HepG2 (cell line): ENCODE results near the gene RGS19. TPM values are rescaled to one million over a fixed set of nuclear protein-coding genes. Genes with fewer than 3 reads are reported as not detected.

Experiments
- CSRNP1 ChIP-seq: sonication (generic); formaldehyde crosslinking; IDR thresholded peaks from 2 replicates; pipeline ENCODE4 v1.8.1; 2023; ENCODE audit warnings: mild to moderate bottlenecking, missing genetic modification reagents
- DR1 ChIP-seq: sonication (generic); formaldehyde crosslinking; IDR thresholded peaks from 2 replicates; pipeline ENCODE4 v1.8.0; 2021; ENCODE audit warnings: mild to moderate bottlenecking, missing genetic modification reagents, inconsistent platforms
- NBN ChIP-seq: fragments of 450-650 bp; conservative IDR thresholded peaks from 2 replicates; pipeline ENCODE4 v1.6.1; 2017
- PCBP1 ChIP-seq: fragments of 200-400 bp; formaldehyde crosslinking; IDR thresholded peaks from 2 replicates; pipeline ENCODE4 v1.6.1; 2017; ENCODE audit warnings: mild to moderate bottlenecking, low read depth, low read length, borderline replicate concordance
- RBFOX2 ChIP-seq: fragments of 200-400 bp; formaldehyde crosslinking; IDR thresholded peaks from 2 replicates; pipeline ENCODE4 v1.6.1; 2017; ENCODE audit warnings: low read depth, mild to moderate bottlenecking, low read length
- SMAD3 ChIP-seq: sonication (generic); formaldehyde crosslinking; IDR thresholded peaks from 2 replicates; pipeline ENCODE4 v1.4.0; 2020; ENCODE audit warnings: missing genetic modification reagents
- TSC22D2 ChIP-seq: sonication (generic); formaldehyde crosslinking; IDR thresholded peaks from 2 replicates; pipeline ENCODE4 v1.5.1; 2020; ENCODE audit warnings: missing genetic modification reagents, mild to moderate bottlenecking, borderline replicate concordance
- ZBTB33 ChIP-seq: sonication (generic); formaldehyde crosslinking; IDR thresholded peaks from 2 replicates; pipeline ENCODE4 v1.4.0; 2020; ENCODE audit warnings: missing genetic modification reagents
- ZFP37 ChIP-seq: sonication (generic); formaldehyde crosslinking; IDR thresholded peaks from 2 replicates; pipeline ENCODE4 v1.4.0; 2020; ENCODE audit warnings: missing genetic modification reagents, borderline replicate concordance
- ZFX ChIP-seq: sonication (generic); formaldehyde crosslinking; IDR thresholded peaks from 2 replicates; pipeline ENCODE4 v1.4.0; 2020; ENCODE audit warnings: mild to moderate bottlenecking, low read depth, missing genetic modification reagents, moderate library complexity
- ZNF318 ChIP-seq: sonication (generic); formaldehyde crosslinking; IDR thresholded peaks from 2 replicates; pipeline ENCODE4 v1.4.0; 2020; ENCODE audit warnings: mild to moderate bottlenecking, missing genetic modification reagents
- ZNF674 ChIP-seq: sonication (generic); formaldehyde crosslinking; IDR thresholded peaks from 2 replicates; pipeline ENCODE4 v1.5.0; 2020; ENCODE audit warnings: low read depth, mild to moderate bottlenecking, missing genetic modification reagents
- ZNF768 ChIP-seq: sonication (generic); formaldehyde crosslinking; IDR thresholded peaks from 2 replicates; pipeline ENCODE4 v1.4.0; 2020; ENCODE audit warnings: missing genetic modification reagents
- ZNF770 ChIP-seq: sonication (generic); formaldehyde crosslinking; IDR thresholded peaks from 2 replicates; pipeline ENCODE4 v1.5.0; 2020; ENCODE audit warnings: mild to moderate bottlenecking, missing genetic modification reagents
- ZNF83 ChIP-seq: sonication (generic); formaldehyde crosslinking; IDR thresholded peaks from 2 replicates; pipeline ENCODE4 v1.4.0; 2020; ENCODE audit warnings: missing genetic modification reagents, mild to moderate bottlenecking, borderline replicate concordance
- polyA plus RNA-seq, 8 experiments: library from polyadenylated mRNA; depleted of rRNA in 3 of 8; stranded (reverse) in 7 of 8; unstranded in 1 of 8; fragments of >200 nt; fragmentation: Illumina TruSeq in 4 of 8; extraction: Trizol in 4 of 8; gene quantifications; 2 replicates each; pipeline versions ENCODE4 v1.2.1 to v1.2.3, GENCODE V29; 2011 to 2016; ENCODE audit warnings: low read depth in 4 of 8, missing spikeins in 1 of 8, mixed read lengths in 1 of 8; ENCODE audit not compliant: insufficient read depth in 1 of 8
- total RNA-seq, 5 experiments: library from RNA; depleted of rRNA; stranded (reverse); fragments of >200 nt; fragmentation: Illumina TruSeq; extraction: Trizol; gene quantifications; 2 replicates each; pipeline ENCODE4 v1.2.3, GENCODE V29; 2016; ENCODE audit warnings: low read depth in 1 of 5
- TF ChIP-seq, protein P1 (sequence below): IDR thresholded peaks from 2 replicates; pipeline ENCODE4 v1.6.1; 2016; ENCODE audit warnings: missing genetic modification reagents, missing compliant biosample characterization

Gene RGS19
- total and polyA plus RNA-seq, 2 of the 13 experiments (the other 11 are each of a cell fraction or from before 2014, with no cell fraction given): 10.7 to 11.9 TPM

DNA sequence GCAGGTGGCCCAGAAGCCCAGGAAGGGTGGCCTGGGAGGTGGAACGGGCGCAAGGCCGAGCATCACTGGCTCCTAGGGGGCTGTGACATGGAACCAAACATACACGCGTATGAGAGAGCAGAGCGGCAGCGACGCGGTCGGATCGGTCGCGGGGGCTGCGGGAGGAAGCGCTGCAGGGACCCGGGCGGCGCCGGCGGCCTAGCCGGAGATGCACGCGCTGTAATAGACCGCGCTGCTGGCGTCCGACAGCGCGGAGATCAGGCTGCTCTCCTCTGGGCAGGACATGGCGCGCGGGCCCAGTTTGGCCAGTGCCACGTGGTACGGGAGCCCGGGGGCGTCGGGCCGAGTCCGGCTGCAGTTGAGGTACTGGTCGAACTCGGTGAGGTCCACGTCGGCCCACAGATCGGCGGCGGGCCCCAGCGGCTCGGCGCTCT is 31.3 kb downstream of the RGS19 start (continued):
- TF ChIP-seq ZNF318 (CRISPR knock-in tag) (no peak), DR1 (CRISPR knock-in tag) (no peak), ZNF768 (CRISPR knock-in tag) (peak; percentile 50; the same call in 1 of the 2 replicates), ZFP37 (no peak), TSC22D2 (CRISPR knock-in tag) (no peak), ZFX (no peak), NBN (no peak), RBFOX2 (peak; percentile 46; the same call in 1 of the 2 replicates), ZBTB33 (CRISPR knock-in tag) (peak; percentile 36; the same call in 1 of the 2 replicates), ZNF83 (CRISPR knock-in tag) (no peak), ZNF770 (CRISPR knock-in tag) (no peak), ZNF674 (no peak), CSRNP1 (CRISPR knock-in tag) (no peak), PCBP1 (no peak), SMAD3 (CRISPR knock-in tag) (no peak)
- TF ChIP-seq, protein P1, sequence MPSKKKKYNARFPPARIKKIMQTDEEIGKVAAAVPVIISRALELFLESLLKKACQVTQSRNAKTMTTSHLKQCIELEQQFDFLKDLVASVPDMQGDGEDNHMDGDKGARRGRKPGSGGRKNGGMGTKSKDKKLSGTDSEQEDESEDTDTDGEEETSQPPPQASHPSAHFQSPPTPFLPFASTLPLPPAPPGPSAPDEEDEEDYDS: no peak
